PC-9 (cell line): ENCODE data around the gene MET.

ENCODE experiments used
- EZH2 ChIP-seq: fragments of 200-600 bp; sonication (generic); IDR thresholded peaks from 2 replicates; pipeline ENCODE4 v1.8.0; 2017; ENCODE audit warnings: antibody characterized with exemption, low read depth
- TF ChIP-seq, protein P1 (sequence below): fragments of 200-600 bp; sonication (generic); conservative IDR thresholded peaks from 2 replicates; pipeline ENCODE4 v1.6.1; 2017; ENCODE audit warnings: mixed run types, antibody characterized with exemption, mild to moderate bottlenecking, moderate library complexity

DNA sequence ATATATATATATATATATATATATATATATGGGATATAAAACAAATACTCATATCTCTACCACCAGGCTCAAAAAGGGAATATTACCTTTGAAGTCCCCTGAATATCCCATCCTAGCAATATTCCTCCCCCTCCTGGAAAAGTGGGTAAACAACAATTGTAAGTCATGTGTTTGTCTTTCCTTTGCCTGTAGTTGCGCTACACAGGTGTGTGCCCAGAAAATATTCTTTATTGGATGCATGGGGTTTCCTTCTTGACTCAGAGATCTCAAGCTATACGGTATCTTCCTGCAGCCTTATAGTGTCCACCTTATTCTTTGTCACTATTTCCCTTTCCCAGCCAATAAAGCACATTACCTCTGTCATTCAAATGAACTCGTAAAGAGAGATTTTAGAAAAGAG, 54.2 kb downstream of the MET start:
- TF ChIP-seq, protein P1, sequence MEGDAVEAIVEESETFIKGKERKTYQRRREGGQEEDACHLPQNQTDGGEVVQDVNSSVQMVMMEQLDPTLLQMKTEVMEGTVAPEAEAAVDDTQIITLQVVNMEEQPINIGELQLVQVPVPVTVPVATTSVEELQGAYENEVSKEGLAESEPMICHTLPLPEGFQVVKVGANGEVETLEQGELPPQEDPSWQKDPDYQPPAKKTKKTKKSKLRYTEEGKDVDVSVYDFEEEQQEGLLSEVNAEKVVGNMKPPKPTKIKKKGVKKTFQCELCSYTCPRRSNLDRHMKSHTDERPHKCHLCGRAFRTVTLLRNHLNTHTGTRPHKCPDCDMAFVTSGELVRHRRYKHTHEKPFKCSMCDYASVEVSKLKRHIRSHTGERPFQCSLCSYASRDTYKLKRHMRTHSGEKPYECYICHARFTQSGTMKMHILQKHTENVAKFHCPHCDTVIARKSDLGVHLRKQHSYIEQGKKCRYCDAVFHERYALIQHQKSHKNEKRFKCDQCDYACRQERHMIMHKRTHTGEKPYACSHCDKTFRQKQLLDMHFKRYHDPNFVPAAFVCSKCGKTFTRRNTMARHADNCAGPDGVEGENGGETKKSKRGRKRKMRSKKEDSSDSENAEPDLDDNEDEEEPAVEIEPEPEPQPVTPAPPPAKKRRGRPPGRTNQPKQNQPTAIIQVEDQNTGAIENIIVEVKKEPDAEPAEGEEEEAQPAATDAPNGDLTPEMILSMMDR, result no peak
- TF ChIP-seq EZH2, result no peak
